SK-N-MC (cell line): Measurements from ENCODE around the gene ARL6IP6.

ENCODE experiments used
- EZH2 ChIP-seq: fragments of 200-600 bp; sonication (generic); IDR thresholded peaks from one replicate; pipeline ENCODE4 v1.6.1; 2017; ENCODE audit warnings: antibody characterized with exemption
- POLR2AphosphoS5 ChIP-seq: IDR thresholded peaks from 2 replicates; pipeline ENCODE4 v1.6.1; 2012; ENCODE audit warnings: mild to moderate bottlenecking, low read depth, low read length, borderline replicate concordance

GRCh38 chr2:152674334-152674733 is 44.1 kb upstream of the ARL6IP6 start:
- TF ChIP-seq EZH2 (no peak), POLR2AphosphoS5 (no peak)
